ENCODE measurements around the gene NR2F1. TPM values are rescaled to one million over a fixed set of nuclear protein-coding genes. Genes with fewer than 3 reads are reported as not detected.

Gene NR2F1
- total RNA-seq, 1 experiment from 2014 or later = 1.4 TPM

DNA sequence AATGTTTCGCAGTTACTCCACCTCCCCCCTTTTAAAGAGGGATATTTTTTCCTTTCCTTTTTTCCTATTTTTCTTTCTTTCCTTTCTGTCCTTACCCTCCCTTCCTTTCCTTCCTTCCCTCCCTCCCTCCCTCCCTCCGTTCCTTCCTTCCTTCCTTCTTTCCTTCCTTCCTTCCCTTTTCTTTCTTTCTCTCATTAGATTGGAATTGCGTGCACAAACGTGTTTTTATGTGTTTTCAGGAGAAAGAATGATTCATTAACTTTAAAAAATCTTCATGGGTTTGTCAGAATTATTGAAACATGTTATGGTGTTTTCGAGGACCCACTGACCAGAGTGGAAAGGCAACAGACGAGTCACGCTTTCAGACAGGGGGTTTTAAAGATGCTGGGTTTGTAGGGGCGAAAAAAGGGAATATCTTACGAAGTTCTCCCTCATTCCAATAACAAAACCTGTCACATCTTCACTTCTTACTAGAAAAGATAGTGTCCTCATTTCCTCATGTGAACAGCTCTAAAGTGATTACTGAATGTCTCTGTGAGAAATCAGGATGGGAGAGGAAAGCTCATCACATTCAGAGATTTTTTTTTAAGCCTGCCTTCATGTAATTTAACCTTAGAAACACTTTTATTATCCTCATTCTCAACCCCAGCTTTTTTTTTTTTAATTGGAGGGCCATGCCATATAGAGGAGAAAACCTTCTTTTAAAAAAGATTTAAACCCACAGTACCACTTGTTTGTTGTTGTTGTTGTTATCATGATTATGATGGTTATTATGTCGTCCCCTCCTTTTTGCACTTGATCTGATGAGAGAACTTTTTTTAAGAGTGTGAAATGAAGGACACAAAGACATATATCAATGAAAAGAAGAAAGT lies 21.9 kb downstream of the NR2F1 start:
- DNase-seq (ENCODE audit: unreplicated experiment) = no peak
- Mint-ChIP-seq H3K36me3 (ENCODE audit: insufficient read depth, unreplicated experiment) (no peaks in the 10 kb centered on the region), H3K4me3 (ENCODE audit: unreplicated experiment) (no peak overlapping the region), H3K27ac (ENCODE audit: low read depth, unreplicated experiment) (no peak overlapping the region), H3K4me1 (ENCODE audit: insufficient read depth, unreplicated experiment) (peaks cover 10% of the 10 kb centered on the region), H3K9me3 (ENCODE audit: unreplicated experiment) (no peaks in the 10 kb centered on the region), H3K27me3 (ENCODE audit: insufficient read depth, unreplicated experiment) (peaks cover 52% of the 10 kb centered on the region)
- intact Hi-C loops (cut with micrococcal nuclease) = loop anchor here (10.0 kb wide), 1 partner anchor 1250 kb away; no protein-coding TSS in a partner anchor
- CTCF ChIA-PET = interaction anchor here (0.5 to 4.4 kb wide), 5 partner anchors 12 to 1959 kb away, joined by 3 to 50 read pairs (median 3); no protein-coding TSS in a partner anchor
- POLR2A ChIA-PET = no interaction called here
- TF ChIP-seq, protein P1, sequence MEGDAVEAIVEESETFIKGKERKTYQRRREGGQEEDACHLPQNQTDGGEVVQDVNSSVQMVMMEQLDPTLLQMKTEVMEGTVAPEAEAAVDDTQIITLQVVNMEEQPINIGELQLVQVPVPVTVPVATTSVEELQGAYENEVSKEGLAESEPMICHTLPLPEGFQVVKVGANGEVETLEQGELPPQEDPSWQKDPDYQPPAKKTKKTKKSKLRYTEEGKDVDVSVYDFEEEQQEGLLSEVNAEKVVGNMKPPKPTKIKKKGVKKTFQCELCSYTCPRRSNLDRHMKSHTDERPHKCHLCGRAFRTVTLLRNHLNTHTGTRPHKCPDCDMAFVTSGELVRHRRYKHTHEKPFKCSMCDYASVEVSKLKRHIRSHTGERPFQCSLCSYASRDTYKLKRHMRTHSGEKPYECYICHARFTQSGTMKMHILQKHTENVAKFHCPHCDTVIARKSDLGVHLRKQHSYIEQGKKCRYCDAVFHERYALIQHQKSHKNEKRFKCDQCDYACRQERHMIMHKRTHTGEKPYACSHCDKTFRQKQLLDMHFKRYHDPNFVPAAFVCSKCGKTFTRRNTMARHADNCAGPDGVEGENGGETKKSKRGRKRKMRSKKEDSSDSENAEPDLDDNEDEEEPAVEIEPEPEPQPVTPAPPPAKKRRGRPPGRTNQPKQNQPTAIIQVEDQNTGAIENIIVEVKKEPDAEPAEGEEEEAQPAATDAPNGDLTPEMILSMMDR (IDR thresholded peaks at IDR 0.05; ENCODE audit: unreplicated experiment) = no peak
- BruUV-seq (replicated peaks) = no TSS peak

DNA sequence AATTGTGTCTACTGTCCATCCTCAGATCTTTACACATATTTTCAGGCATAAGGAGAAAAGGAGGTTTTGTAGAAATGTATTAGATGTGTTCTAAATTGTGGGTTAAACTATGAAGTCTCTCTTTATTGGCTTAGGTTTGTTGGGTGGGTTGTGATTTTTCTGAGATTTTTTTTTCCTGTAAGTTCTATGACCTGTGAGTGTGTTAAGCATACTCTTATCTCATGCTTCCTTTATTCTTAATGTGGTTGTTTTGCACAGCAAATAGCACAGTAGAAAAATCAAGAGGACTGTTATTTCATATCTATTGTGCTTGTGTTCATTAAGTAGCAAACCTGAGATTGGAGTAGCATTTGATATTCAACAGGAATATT lies 23.3 kb downstream of the NR2F1 start:
- intact Hi-C loops (cut with micrococcal nuclease) = loop anchor here (2.0 to 10.0 kb wide), 3 partner anchors 24 to 1248 kb away; partner anchors contain the start of gene NR2F1
- no peak overlapping the region for H3K27ac Mint-ChIP-seq (ENCODE audit: low read depth, unreplicated experiment)
- H3K4me3 Mint-ChIP-seq (ENCODE audit: unreplicated experiment) = no peak overlapping the region
- no TSS peak for BruUV-seq (replicated peaks)
- CTCF ChIA-PET = interaction anchor here (0.7 to 4.4 kb wide), 9 partner anchors 16 to 1434 kb away, joined by 3 to 50 read pairs (median 4); no protein-coding TSS in a partner anchor
- H3K9me3 Mint-ChIP-seq (ENCODE audit: unreplicated experiment) = no peaks in the 10 kb centered on the region
- TF ChIP-seq, protein P1 (IDR thresholded peaks at IDR 0.05; ENCODE audit: unreplicated experiment) = no peak
- H3K36me3 Mint-ChIP-seq (ENCODE audit: insufficient read depth, unreplicated experiment) = no peaks in the 10 kb centered on the region
- DNase-seq (ENCODE audit: unreplicated experiment) = no peak
- H3K4me1 Mint-ChIP-seq (ENCODE audit: insufficient read depth, unreplicated experiment) = peaks cover 10% of the 10 kb centered on the region
- POLR2A ChIA-PET = no interaction called here
- peaks cover 67% of the 10 kb centered on the region for H3K27me3 Mint-ChIP-seq (ENCODE audit: insufficient read depth, unreplicated experiment)

- H3K27me3 Mint-ChIP-seq (ENCODE audit: insufficient read depth, unreplicated experiment) = peaks cover 80% of the 10 kb centered on the region
- intact Hi-C loops (cut with micrococcal nuclease) = loop anchor here (2.0 to 10.0 kb wide), 4 partner anchors 25 to 1247 kb away; partner anchors contain the start of gene NR2F1
- H3K36me3 Mint-ChIP-seq (ENCODE audit: insufficient read depth, unreplicated experiment) = no peaks in the 10 kb centered on the region
- no peak overlapping the region for H3K27ac Mint-ChIP-seq (ENCODE audit: low read depth, unreplicated experiment)
- BruUV-seq (replicated peaks) = no TSS peak
- H3K9me3 Mint-ChIP-seq (ENCODE audit: unreplicated experiment) = no peaks in the 10 kb centered on the region
- CTCF ChIA-PET = interaction anchor here (0.5 to 4.4 kb wide), 53 partner anchors 10 to 1986 kb away, joined by 3 to 50 read pairs (median 4); partner anchors contain the start of gene NR2F1
- peaks cover 10% of the 10 kb centered on the region for H3K4me1 Mint-ChIP-seq (ENCODE audit: insufficient read depth, unreplicated experiment)
- DNase-seq (ENCODE audit: unreplicated experiment) = peak; percentile 62
- H3K4me3 Mint-ChIP-seq (ENCODE audit: unreplicated experiment) = no peak overlapping the region
- POLR2A ChIA-PET = interaction anchor here (0.7 to 1.2 kb wide), 2 partner anchors 14 to 1130 kb away, joined by 3 to 5 read pairs; no protein-coding TSS in a partner anchor
- TF ChIP-seq, protein P1 (IDR thresholded peaks at IDR 0.05; ENCODE audit: unreplicated experiment) = peak; percentile 58
Observed at GRCh38 chr5:93607367-93608258, 24.6 kb downstream of the NR2F1 start.
